GM10248 (cell line): Measurements from ENCODE around the gene GAB3.

ENCODE experiments used
- CTCF ChIA-PET: fragments of 300-600 bp; sonication (Branson Sonifier 250); formaldehyde crosslinking; extraction: SDS; loops from one replicate; lab custom pipeline; 2021; ENCODE audit warnings: antibody characterized with exemption; lab: Yijun Ruan, JAX
- POLR2A ChIA-PET: fragments of 350-650 bp; sonication (Branson Sonifier 250); formaldehyde crosslinking; extraction: SDS; loops from one replicate; lab custom pipeline; 2020; ENCODE audit warnings: antibody characterized with exemption; lab: Yijun Ruan, JAX
- DNase-seq: peaks from one replicate; pipeline ENCODE4 v3.0.0; 2012; ENCODE audit errors: extremely low spot score
- TF ChIP-seq, protein P1 (sequence below): IDR thresholded peaks from 2 replicates; pipeline ENCODE4 v1.5.1; 2012; ENCODE audit warnings: mild to moderate bottlenecking, low read depth; ENCODE audit errors: extremely low read depth, missing control alignments, control extremely low read depth

GAB3 gene

DNA sequence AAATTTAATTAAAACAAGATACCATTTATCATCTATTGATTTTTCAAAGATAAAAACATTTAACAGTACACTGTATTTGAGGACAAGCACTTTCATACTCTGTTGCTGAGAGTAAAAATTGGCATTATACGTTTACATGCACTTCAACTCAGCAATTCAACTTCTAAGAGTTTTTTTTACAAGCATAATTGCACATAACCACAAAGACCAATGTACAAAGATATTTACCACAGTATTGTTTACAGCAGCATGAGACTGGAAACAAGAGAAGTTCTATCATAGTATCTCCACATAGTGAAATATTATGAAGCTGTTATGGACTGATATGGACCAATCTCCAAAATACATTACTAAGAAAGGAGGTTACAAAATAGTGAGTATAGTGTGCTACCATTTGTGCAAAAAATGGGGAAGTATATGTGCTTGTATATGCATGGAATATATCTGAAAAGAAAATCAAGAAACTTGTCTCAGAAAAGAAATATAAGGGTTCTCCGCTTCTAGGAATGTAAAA is 10.9 kb downstream of the GAB3 start:
- DNase-seq = no peak
- POLR2A ChIA-PET = no interaction called here

DNA sequence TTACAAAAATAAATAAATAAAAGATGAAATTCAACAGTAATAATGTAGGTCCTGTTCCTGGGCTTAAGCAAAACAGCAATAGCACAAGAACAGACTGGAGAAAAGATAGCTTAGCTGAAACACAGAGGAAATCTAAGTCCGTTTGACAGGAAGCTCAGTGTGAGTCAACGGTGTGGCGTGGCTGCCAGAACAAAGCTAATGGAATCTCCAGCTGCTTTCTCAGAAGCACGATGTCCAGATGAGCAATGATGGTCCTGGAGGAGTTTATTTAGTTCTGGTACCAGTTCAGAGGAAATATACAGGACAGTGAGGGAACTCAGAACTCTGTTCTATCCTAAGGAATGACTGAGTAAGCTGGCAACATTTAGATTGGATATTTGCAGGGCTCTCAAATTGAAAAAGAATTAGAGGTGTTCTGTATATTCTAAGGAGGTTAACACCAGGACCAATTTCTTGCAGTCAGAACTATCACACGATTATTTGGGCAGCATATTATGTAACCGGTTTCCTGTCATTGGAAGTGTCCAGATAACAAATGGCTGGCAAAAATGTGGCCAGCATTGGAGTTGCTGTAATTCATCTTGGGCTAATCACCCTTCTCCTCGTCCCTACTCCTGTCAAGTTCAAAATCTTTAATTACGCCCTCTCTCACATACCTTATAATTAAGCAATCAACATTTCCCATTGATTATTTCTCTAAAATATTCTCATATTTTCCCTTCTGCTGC is 12.7 kb downstream of the GAB3 start:
- TF ChIP-seq, protein P1, sequence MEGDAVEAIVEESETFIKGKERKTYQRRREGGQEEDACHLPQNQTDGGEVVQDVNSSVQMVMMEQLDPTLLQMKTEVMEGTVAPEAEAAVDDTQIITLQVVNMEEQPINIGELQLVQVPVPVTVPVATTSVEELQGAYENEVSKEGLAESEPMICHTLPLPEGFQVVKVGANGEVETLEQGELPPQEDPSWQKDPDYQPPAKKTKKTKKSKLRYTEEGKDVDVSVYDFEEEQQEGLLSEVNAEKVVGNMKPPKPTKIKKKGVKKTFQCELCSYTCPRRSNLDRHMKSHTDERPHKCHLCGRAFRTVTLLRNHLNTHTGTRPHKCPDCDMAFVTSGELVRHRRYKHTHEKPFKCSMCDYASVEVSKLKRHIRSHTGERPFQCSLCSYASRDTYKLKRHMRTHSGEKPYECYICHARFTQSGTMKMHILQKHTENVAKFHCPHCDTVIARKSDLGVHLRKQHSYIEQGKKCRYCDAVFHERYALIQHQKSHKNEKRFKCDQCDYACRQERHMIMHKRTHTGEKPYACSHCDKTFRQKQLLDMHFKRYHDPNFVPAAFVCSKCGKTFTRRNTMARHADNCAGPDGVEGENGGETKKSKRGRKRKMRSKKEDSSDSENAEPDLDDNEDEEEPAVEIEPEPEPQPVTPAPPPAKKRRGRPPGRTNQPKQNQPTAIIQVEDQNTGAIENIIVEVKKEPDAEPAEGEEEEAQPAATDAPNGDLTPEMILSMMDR = no peak
- DNase-seq = no peak
- CTCF ChIA-PET = interaction anchor here (2.9 kb wide), 1 partner anchor 11 kb away, joined by 23 read pairs; the partner anchor contains the start of gene GAB3
- POLR2A ChIA-PET = no interaction called here

More for the DNA sequence above, 10.9 kb downstream of the GAB3 start:
- TF ChIP-seq, protein P1 = no peak
- CTCF ChIA-PET = interaction anchor here (1.7 kb wide), 1 partner anchor 9 kb away, joined by 7 read pairs; no protein-coding TSS in a partner anchor

DNA sequence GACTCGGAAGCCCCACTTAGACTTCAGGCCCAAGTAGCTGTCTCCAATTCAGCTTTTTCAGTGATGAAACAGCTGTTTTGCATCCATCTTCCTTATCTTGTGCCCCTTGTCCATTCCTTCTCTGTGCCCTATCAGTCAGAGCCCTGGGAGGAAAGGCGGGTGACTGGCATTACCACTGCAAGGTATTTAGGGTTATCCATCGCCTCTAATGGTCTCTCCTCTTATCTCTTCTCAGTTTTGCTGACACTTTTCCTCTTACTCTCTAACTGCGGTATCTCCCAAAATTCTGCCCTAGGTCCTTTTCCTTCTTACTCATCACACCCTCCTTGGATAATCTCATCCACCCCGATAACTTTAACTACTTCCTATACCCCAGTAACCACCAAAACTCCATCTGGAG is 13.7 kb downstream of the GAB3 start:
- POLR2A ChIA-PET = no interaction called here
- TF ChIP-seq, protein P1 = no peak
- CTCF ChIA-PET = interaction anchor here (2.9 kb wide), 1 partner anchor 12 kb away, joined by 23 read pairs; the partner anchor contains the start of gene GAB3
- no peak for DNase-seq

DNA sequence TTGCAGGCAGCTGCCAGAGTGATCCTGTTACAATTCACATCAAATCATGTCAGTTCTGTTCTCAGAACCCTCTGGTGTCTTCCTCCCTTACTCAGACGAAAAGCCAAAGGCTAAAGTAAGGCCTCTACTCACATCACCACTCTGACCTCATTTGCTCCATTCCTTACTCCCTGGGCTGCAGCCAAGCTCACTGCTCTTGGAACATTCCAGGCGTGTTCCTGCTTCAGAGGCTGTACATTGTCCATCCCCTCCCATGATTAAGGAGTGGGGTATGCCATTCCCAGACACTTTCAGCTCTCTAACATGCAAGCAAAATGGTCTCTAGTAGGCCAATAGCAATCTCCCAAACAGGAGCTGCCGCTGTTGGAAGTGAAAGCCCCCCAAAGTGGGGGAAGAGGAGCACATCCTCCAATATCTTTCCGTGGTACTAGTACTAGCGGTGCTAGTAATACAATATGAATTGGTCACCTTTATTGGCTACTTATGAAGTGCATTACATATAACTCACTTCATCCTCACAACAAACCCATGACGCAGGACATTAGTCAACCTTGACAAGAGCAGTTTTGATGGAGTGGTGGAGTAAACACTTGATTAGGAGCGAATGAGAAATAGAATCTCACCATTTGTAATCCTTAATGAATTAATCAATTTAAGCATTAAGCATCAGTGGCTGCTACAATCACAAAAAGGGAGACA is 15.0 kb downstream of the GAB3 start:
- ChIA-PET CTCF (interaction anchor here (4.8 kb wide), 1 partner anchor 13 kb away, joined by 21 read pairs; no protein-coding TSS in a partner anchor), POLR2A (no interaction called here)
- TF ChIP-seq, protein P1 = no peak
- DNase-seq = no peak

DNA sequence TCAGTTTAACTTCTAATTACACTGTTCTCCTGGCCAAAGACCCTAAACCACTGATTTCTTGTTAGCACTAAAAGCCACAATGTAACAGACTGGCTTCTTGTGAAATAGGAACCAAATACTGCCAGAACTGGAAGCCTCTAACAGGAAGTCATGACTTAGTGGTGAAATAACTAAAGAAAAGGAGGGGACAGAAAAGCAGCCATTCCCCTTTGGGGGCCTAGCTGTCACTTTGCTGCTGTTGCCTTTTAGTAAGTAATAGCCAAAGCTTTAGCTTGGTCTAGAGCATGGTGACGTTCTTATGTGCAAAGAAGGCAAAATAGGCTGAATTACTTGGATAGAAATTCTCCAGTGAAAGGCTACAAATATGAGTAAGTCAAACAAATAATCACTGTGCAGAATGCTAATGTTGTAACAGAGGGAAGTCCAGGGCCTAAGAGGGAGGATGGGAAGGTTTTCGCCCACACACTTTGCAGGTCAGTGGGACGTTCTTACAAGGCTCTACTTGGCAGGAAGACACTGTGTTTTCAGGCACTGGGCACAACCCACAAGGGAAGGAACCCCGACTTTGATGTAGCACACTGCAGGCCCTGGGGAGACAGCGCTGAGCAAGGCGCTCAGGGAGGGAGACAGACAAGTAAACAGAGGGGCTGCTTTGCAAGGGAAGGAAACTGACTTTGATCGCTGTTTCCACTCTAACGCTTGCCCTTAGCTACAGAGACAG is 16.7 kb downstream of the GAB3 start:
- POLR2A ChIA-PET = no interaction called here
- no peak for DNase-seq
- CTCF ChIA-PET = interaction anchor here (4.8 kb wide), 1 partner anchor 15 kb away, joined by 21 read pairs; no protein-coding TSS in a partner anchor

More for the DNA sequence above, 16.7 kb downstream of the GAB3 start:
- TF ChIP-seq, protein P1 = no peak
